VCaP (cell line): ENCODE measurements around the gene IFT57.

ENCODE experiments used
- H3K27ac ChIP-seq: fragments of 450-650 bp; 2 replicates; pipeline ENCODE4 v1.5.1; 2017
- CTCF ChIP-seq: fragments of 450-650 bp; conservative IDR thresholded peaks from 2 replicates; pipeline ENCODE4 v1.5.1; 2017; ENCODE audit warnings: mild to moderate bottlenecking, moderate library complexity

The IFT57 gene

GRCh38 chr3:108183181-108183580, 39.0 kb downstream of the IFT57 start:
- TF ChIP-seq CTCF: no peak
- no peak overlapping the region for H3K27ac ChIP-seq

- TF ChIP-seq CTCF: no peak
- H3K27ac ChIP-seq: no peak overlapping the region
These were observed 39.9 kb downstream of the IFT57 start for GRCh38 chr3:108182339-108182738.

GRCh38 chr3:108181172-108181571, 41.1 kb downstream of the IFT57 start:
- no peak overlapping the region for H3K27ac ChIP-seq
- no peak for TF ChIP-seq CTCF

- no peak for TF ChIP-seq CTCF
These were observed 42.0 kb downstream of the IFT57 start for GRCh38 chr3:108180194-108180593.

GRCh38 chr3:108178676-108179075, 43.5 kb downstream of the IFT57 start:
- no peak overlapping the region for H3K27ac ChIP-seq

More at GRCh38 chr3:108180194-108180593, 42.0 kb downstream of the IFT57 start:
- no peak overlapping the region for H3K27ac ChIP-seq

GRCh38 chr3:108177536-108177935, 44.7 kb downstream of the IFT57 start:
- H3K27ac ChIP-seq: no peak overlapping the region
- no peak for TF ChIP-seq CTCF

More at GRCh38 chr3:108178676-108179075, 43.5 kb downstream of the IFT57 start:
- TF ChIP-seq CTCF: no peak

GRCh38 chr3:108175352-108175751, 46.9 kb downstream of the IFT57 start:
- no peak for TF ChIP-seq CTCF
- H3K27ac ChIP-seq: no peak overlapping the region

- TF ChIP-seq CTCF: no peak
- H3K27ac ChIP-seq: no peak overlapping the region
These were observed 51.1 kb downstream of the IFT57 start for GRCh38 chr3:108171106-108171505.
